Panc1 (cell line): Measurements from ENCODE around the gene PRKG1.

ENCODE experiments used
- CTCF ChIP-seq: fragments of 450-650 bp; IDR thresholded peaks from 2 replicates; pipeline ENCODE4 v1.5.1; 2017; ENCODE audit warnings: mild to moderate bottlenecking
- TCF7L2 ChIP-seq: IDR thresholded peaks from 2 replicates; pipeline ENCODE4 v1.6.1; 2011; ENCODE audit warnings: mild to moderate bottlenecking, low read depth, low read length, inconsistent platforms

DNA sequence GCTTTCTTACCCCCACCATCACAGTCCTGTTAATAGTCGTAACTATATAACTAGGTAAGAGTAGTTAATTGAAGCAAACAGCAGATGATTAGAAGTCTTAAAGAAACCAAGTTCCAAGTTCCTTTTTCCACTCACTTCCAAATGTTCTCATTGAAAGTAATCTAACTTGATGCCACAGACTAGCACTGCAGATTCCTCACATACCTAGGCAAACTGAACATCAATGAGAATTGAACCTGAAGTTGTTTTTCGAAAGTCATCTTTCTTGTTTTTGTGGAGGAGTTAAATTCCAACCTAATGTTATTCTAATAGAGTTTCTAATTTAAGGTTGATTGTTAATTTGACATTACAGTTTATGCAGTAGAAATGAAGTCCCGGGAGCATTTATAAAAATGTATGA is 5.5 kb downstream of the PRKG1 start:
- no peak for TF ChIP-seq CTCF
- no peak for TF ChIP-seq TCF7L2
